Sigmoid colon (tissue), 4 donors: ENCODE data around the gene TDRD9.

Experiments
- CTCF ChIP-seq, 4 experiments: fragments of 450-650 bp in 3 of 4; fragments of 200-600 bp in 1 of 4; IDR thresholded peaks; one replicate each; pipeline ENCODE4 v1.5.1; 2016 to 2019; ENCODE audit warnings: antibody characterized with exemption in 4 of 4, mild to moderate bottlenecking in 3 of 4, moderate library complexity in 2 of 4
- EP300 ChIP-seq, 4 donors: sonication (generic); formaldehyde crosslinking; IDR thresholded peaks; one replicate each; pipeline ENCODE4 v1.6.1; 2017; ENCODE audit warnings: antibody characterized with exemption in 4 of 4
- POLR2A ChIP-seq, 2 donors: fragments of 450-650 bp; IDR thresholded peaks; one replicate each; pipeline ENCODE4 v1.6.1; 2016; ENCODE audit warnings: antibody characterized with exemption in 2 of 2, mild to moderate bottlenecking in 2 of 2, moderate library complexity in 2 of 2
- POLR2AphosphoS5 ChIP-seq, 4 donors: sonication (generic); formaldehyde crosslinking; IDR thresholded peaks; one replicate each; pipeline ENCODE4 v1.6.1; 2017; ENCODE audit warnings: antibody characterized with exemption in 4 of 4

GRCh38 chr14:103928011-103928890 lies at the start of gene TDRD9:
- TF ChIP-seq CTCF (IDR thresholded peaks at IDR 0.05) (no peak), POLR2A (IDR thresholded peaks at IDR 0.05) (no peak), POLR2AphosphoS5 (IDR thresholded peaks at IDR 0.05) (no peak), EP300 (IDR thresholded peaks at IDR 0.05) (no peak)
